HG03103 (cell line): ENCODE results near the gene NACA2.
"Not testable (repeated sequence)": the region's sequence is repeated elsewhere in the genome, so short reads cannot be mapped to it uniquely, and the experiment has no call there.

Experiments
- ATAC-seq: cut with Tn5 transposase; IDR thresholded peaks from one replicate; pipeline ENCODE4 v1.9.1; 2021; ENCODE audit warnings: low read depth; ENCODE audit not compliant: unreplicated experiment

Gene NACA2

DNA sequence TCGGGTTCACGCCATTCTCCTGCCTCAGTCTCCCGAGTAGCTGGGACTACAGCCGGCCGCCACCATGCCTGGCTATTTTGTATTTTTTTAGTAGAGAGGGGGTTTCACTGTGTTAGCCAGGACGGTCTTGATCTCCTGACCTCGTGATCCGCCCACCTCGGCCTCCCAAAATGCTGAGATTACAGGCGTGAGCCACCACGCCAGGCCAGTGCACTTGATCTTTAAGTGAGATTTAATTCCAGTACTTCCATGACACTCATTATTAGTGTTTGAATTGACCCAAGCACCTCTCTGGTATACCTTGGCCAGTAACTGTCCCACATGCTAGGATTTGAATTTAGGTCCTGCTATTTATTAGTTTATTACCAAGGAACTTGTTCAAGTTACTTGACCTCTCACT lies 38.5 kb downstream of the NACA2 start:
- not testable (repeated sequence) for ATAC-seq

GRCh38 chr17:61551255-61551742 lies 39.7 kb downstream of the NACA2 start:
- ATAC-seq, result no peak

- no peak for ATAC-seq
These were observed 43.9 kb downstream of the NACA2 start for GRCh38 chr17:61547113-61547512.

DNA sequence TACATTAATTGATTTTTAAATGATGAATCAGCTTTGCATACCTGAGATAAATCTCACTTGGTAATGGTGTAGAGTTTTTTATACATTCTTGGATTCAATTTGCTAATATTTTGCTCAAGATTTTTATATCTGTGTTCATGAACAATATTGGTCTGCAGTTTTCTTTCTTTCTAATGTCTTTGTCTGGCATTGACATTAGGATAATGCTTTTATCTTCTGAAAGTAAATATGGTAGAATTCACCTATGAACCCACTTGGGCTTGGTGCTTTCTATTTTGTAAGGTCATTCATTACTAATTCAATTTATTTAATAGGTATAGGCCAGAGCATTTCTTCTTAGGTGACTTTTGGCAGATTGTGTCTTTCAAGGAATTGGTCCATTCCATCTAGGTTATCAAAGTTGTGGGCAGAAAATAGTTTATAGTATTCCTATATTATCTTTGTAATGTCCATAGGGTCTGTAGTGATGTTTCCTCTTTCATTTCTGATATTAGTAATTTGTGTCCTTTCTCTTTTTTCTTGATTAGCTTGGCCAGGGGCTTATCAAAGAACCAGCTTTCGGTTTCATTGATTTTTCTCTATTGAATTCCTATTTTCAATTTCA lies 45.6 kb downstream of the NACA2 start:
- ATAC-seq, result no peak

DNA sequence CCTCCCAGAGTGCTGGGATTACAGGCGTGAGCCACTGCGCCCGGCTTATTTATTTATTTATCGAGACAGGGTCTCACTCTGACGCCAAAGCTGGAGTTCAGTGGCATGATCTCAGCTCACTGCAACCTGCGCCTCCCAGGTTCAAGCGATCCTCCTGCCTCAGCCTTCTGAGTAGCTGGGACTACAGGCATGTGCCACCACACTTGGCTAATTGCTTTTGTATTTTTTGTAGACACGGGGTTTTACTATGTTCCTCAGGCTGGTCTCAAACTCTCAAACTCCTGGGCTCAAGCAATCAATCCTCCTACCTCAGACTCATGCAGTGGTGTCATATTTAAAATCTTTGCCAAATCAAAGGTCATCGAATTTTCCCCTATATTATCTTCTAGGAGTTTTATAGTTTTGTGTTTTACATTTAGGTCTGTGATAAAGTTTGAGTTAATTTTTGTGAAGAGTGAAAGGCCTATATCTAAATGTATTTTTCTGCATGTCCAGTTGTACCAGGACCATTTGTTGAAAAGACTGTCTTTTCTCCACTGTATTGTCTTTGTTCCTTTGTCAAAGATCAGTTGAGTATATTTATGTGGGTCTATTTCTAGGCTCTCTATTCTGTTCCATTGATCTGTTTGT lies 47.1 kb downstream of the NACA2 start:
- ATAC-seq, result no peak

DNA sequence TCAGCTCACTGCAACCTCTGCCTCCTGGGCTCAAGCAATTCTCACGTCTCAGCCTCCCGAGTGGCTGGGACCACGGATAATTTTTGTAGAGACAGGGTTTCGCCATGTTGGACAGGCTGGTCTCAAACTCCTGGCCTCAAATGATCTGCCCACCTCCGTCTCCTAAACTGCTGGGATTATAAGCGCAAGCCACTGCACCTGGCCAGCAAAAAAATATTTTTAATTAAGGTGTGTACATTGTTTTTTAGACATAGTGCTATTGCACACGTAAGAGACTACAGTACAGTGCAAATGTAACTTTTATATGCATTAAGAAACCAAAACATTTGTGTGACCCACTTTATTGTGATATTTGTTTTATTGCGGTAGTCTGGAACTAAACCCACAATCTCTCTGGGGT lies 49.0 kb downstream of the NACA2 start:
- no peak for ATAC-seq

DNA sequence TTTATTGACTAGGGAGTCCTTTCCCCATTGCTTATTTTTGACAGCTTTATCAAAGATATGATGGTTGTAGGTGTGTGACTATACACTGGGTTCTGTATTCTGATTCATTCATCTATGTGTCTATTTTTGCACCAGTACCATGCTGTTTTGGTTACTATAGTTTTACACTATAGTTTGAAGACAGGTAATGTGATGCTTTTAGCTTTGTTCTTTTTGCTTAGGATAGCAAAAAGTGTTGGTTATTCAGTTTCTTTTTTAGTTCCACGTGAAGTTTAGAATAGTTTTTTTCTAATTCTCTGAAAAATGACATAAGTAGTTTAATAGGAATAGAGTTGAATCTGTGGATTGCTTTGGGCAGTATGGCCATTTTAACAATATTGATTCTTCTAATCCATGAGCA lies 50.1 kb downstream of the NACA2 start:
- ATAC-seq, result no peak
